ENCODE data around the gene PDE4B.

- TF ChIP-seq CTCF (IDR thresholded peaks at IDR 0.05) (no peak), POLR2AphosphoS5 (IDR thresholded peaks at IDR 0.05) (no peak)
Measured at GRCh38 chr1:66291531-66291864, 498.8 kb downstream of the PDE4B start.

Measured in esophagus muscularis mucosa (tissue), 3 donors.